AG09319 (cell line): ENCODE results near the gene WDR6.

ENCODE experiments used
- DNase-seq: peaks from one replicate; pipeline ENCODE4 v3.0.0-alpha.2; 2010; ENCODE audit warnings: low read depth; ENCODE audit errors: extremely low read depth
- CTCF ChIP-seq: IDR thresholded peaks from 2 replicates; pipeline ENCODE4 v1.5.1; 2011; ENCODE audit warnings: low read depth, mild to moderate bottlenecking, inconsistent platforms, low read length, moderate library complexity

The WDR6 gene

GRCh38 chr3:48970586-48970985 is 36.6 kb upstream of the WDR6 start:
- no peak for TF ChIP-seq CTCF
- no peak for DNase-seq

DNA sequence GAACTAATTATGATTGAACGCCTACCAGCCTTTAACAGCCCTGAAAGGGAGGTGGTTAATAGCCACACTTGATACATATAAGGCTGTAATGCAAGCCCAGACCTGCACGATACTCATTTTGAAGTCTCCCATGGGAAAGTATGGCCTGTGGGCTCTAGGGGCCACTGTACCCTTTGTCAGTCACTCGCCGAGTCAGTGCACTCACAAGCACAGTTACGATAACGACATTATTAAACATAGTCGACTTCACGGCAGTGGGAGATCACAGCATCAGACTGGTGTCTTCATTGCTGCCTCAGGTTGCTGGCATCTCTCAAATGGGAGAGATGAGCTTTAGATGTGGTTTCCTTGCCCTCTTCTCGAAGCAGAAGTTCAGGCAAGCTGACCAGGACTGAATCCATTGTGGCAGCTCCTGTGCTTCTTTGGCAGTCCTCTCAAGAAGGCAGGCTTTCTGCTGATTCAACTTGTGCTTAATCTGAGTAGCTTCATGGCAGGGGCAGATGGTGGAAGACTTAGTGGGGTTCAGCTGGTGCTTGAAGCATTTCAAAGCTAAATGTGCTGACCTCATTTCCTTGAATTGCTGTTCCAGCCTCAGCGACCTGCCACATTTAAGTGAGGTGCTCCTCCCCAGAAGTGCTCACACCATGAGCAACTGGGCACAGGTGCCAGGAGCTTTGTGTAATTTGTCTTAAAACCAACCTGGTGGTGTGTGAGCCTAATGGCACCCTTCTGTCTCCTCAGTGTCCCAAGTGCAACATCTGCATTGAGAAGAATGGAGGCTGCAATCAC is 32.9 kb upstream of the WDR6 start:
- DNase-seq: no peak
- TF ChIP-seq CTCF: no peak

- TF ChIP-seq CTCF: no peak
- DNase-seq: no peak
Measured at GRCh38 chr3:48979451-48979850, 27.7 kb upstream of the WDR6 start.

DNA sequence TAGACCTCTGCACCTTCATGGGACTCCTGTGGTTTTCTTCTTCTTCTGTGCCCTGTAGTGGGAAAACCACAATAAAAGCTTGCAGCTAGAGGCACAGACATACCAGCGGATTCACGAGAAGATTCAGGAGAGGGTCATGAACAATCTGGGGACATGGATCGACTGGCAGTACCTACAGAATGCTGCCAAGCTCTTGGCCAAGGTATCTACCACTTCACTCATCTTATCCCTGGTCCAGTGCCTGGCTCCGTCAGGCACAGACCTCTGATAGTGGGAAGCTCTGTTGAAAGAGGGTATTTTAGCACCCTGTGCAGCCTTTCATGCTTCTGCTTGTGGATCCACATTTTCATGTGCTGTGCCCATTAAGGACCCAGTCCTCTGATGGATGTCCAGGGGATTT is 26.9 kb upstream of the WDR6 start:
- no peak for DNase-seq
- TF ChIP-seq CTCF: no peak

- TF ChIP-seq CTCF: no peak
- no peak for DNase-seq
Measured at GRCh38 chr3:48982016-48982415, 25.2 kb upstream of the WDR6 start.

DNA sequence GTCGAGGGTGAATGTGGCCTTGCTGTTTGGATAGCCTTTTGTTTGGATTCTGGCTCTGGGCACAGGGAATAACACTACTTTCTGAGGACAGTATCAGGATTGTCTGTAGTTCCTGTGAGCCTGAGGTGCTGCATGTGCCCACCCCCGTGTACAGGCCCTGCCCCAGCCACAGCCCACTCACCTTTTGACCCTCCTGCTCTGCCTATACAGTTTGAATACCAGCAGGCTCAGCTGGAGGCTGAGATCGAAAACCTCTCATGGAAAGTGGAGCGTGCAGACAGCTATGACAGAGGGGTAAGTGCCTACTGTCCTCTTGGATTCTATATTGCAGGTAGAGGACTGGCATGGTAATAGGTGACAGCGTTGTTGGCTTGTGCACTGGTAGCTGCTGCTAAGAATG is 24.5 kb upstream of the WDR6 start:
- no peak for DNase-seq
- TF ChIP-seq CTCF: no peak

DNA sequence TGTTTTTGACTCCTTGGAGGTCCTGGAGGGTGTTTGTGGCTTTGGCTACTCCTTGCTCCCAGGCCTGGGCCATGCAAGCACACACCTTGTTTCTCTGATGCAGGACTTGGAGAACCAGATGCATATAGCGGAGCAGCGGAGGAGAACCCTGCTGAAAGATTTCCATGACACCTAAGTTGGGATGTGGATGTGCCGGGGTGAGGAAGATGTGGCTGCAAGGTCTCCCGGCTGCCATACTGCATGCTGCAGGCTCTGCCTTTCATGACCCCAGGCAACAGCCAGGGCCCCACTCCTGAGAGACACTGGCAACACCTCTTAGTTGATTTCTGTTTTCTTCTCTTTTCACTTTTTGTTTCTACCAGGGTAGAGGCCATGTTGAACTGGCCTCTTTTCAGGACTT is 24.1 kb upstream of the WDR6 start:
- DNase-seq: no peak
- TF ChIP-seq CTCF: no peak
